GM12801 (cell line): Measurements from ENCODE around the gene FAM228A.

Source experiments
- CTCF ChIP-seq: IDR thresholded peaks from one replicate; pipeline ENCODE4 v1.5.1; 2011; ENCODE audit warnings: control low read depth; ENCODE audit not compliant: insufficient read length; ENCODE audit errors: extremely low read depth

The FAM228A gene

GRCh38 chr2:24225499-24226242 is 50.8 kb downstream of the FAM228A start:
- TF ChIP-seq CTCF: no peak

GRCh38 chr2:24228470-24228869 is 53.6 kb downstream of the FAM228A start:
- no peak for TF ChIP-seq CTCF

- TF ChIP-seq CTCF: no peak
Measured at GRCh38 chr2:24231461-24231881, 56.6 kb downstream of the FAM228A start.

GRCh38 chr2:24233321-24233720 is 58.5 kb downstream of the FAM228A start:
- no peak for TF ChIP-seq CTCF

GRCh38 chr2:24237313-24237712 is 62.5 kb downstream of the FAM228A start:
- TF ChIP-seq CTCF: no peak

- no peak for TF ChIP-seq CTCF
Measured at GRCh38 chr2:24238158-24238557, 63.3 kb downstream of the FAM228A start.

- TF ChIP-seq CTCF: no peak
Measured at GRCh38 chr2:24239553-24239952, 64.7 kb downstream of the FAM228A start.
